Measurements from ENCODE around the gene COL3A1. TPM values are rescaled to one million over a fixed set of nuclear protein-coding genes. Genes with fewer than 3 reads are reported as not detected.

Gene COL3A1
- total and polyA plus RNA-seq, 2 of the 13 experiments (the other 11 are each of a cell fraction or from before 2014, with no cell fraction given): 0.04 TPM; not detected in 1

DNA sequence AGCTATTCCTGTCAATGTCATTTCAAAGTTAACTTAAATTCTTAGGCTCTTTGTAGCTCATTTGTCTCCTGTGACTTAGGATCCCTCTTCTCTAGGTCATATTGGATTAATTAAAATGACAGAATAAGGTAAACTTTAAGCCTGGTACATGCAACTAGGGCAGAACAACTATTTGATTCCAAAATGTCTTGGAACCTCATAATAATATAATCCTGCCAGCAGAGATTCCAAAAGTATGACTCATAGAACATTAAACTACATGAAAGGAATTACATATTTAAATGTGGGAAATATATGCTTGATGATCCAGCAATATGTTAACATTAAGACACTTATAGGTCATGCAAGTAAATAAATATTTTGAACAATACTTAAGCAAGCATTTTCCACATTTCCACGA lies 63.3 kb downstream of the COL3A1 start (continued):
- TF ChIP-seq, protein P1, sequence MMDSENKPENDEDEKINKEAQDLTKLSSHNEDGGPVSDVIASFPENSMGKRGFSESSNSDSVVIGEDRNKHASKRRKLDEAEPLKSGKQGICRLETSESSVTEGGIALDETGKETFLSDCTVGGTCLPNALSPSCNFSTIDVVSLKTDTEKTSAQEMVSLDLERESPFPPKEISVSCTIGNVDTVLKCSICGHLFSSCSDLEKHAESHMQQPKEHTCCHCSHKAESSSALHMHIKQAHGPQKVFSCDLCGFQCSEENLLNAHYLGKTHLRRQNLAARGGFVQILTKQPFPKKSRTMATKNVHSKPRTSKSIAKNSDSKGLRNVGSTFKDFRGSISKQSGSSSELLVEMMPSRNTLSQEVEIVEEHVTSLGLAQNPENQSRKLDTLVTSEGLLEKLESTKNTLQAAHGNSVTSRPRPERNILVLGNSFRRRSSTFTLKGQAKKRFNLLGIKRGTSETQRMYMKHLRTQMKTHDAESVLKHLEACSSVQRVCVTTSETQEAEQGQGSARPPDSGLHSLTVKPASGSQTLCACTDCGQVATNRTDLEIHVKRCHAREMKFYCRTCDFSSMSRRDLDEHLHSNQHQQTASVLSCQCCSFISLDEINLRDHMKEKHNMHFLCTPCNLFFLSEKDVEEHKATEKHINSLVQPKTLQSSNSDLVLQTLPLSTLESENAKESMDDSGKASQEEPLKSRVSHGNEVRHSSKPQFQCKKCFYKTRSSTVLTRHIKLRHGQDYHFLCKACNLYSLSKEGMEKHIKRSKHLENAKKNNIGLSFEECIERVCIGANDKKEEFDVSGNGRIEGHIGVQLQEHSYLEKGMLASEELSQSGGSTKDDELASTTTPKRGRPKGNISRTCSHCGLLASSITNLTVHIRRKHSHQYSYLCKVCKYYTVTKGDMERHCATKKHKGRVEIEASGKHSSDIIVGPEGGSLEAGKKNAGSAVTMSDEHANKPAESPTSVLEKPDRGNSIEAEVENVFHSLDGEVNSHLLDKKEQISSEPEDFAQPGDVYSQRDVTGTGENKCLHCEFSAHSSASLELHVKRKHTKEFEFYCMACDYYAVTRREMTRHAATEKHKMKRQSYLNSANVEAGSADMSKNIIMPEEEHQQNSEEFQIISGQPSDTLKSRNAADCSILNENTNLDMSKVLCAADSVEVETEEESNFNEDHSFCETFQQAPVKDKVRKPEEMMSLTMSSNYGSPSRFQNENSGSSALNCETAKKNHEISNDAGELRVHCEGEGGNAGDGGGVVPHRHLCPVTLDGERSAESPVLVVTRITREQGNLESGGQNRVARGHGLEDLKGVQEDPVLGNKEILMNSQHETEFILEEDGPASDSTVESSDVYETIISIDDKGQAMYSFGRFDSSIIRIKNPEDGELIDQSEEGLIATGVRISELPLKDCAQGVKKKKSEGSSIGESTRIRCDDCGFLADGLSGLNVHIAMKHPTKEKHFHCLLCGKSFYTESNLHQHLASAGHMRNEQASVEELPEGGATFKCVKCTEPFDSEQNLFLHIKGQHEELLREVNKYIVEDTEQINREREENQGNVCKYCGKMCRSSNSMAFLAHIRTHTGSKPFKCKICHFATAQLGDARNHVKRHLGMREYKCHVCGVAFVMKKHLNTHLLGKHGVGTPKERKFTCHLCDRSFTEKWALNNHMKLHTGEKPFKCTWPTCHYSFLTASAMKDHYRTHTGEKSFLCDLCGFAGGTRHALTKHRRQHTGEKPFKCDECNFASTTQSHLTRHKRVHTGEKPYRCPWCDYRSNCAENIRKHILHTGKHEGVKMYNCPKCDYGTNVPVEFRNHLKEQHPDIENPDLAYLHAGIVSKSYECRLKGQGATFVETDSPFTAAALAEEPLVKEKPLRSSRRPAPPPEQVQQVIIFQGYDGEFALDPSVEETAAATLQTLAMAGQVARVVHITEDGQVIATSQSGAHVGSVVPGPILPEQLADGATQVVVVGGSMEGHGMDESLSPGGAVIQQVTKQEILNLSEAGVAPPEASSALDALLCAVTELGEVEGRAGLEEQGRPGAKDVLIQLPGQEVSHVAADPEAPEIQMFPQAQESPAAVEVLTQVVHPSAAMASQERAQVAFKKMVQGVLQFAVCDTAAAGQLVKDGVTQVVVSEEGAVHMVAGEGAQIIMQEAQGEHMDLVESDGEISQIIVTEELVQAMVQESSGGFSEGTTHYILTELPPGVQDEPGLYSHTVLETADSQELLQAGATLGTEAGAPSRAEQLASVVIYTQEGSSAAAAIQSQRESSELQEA (CRISPR knock-in tag; IDR thresholded peaks at IDR 0.05; ENCODE audit: not compliant biosample characterization): no peak
- no peak for TF ChIP-seq ZNF460 (CRISPR knock-in tag; IDR thresholded peaks at IDR 0.05; ENCODE audit: borderline replicate concordance)

DNA sequence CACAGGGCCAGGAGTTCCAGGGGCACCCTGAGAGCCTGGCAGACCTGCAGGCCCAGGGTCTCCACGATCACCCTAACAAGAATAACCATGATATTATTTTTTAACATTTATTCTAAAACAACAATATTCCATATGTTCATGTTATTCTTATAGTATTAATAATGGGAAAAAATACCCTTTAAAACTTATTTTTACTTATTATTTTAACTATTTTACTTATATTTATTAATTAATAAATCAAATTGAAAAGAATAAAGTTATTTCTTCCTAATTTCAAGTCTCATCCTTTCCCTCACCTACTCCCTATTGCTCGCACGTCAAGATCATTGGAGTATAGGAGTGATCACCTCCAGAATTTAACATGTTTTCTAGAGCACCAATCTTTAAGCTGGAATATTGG lies 71.7 kb downstream of the COL3A1 start:
- H3K4me2 ChIP-seq (ENCODE audit: low read depth, low read length): no peak overlapping the region
- ChIA-PET POLR2A (no interaction called here), CTCF (ENCODE audit: low intra/inter-chr PET ratio, low total read pairs) (no interaction called here)
- H3K4me3 ChIP-seq (replicated peaks in 1 of 3; ENCODE audit: insufficient read depth in 1 of 3, low read depth in 2 of 3, low read length in 3 of 3): no peak overlapping the region
- H2AFZ ChIP-seq (ENCODE audit: low read length): no peak overlapping the region
- peaks cover 29% of the 10 kb centered on the region for H3K4me1 ChIP-seq (ENCODE audit: insufficient read depth, low read length)
- ATAC-seq: no peak
- FAIRE-seq: no peak
- H4K20me1 ChIP-seq (ENCODE audit: insufficient read depth, low read length): no peaks in the 10 kb centered on the region
- H3K79me2 ChIP-seq (ENCODE audit: insufficient read depth, low read length): no peaks in the 10 kb centered on the region
- H3K9me3 ChIP-seq (ENCODE audit: low read length): no peaks in the 10 kb centered on the region
- no peak for DNase-seq (ENCODE audit: low spot score)
- WGBS (ENCODE audit: low lambda C conversion rate): 98% methylated on average over 3 of the region's 3 CpGs
- H3K27ac ChIP-seq (ENCODE audit: extremely low read length, insufficient read depth, low read length): no peak overlapping the region
- in situ Hi-C loops (cut with HindIII; ENCODE audit: extremely low pct_ligation_motif_present, low pct_unique_long_range_greater_than_20kb): no loop called here
- intact Hi-C loops (cut with micrococcal nuclease; ENCODE audit: unreplicated experiment): no loop called here
- H3K27me3 ChIP-seq (ENCODE audit: control insufficient read depth in 1 of 2, insufficient read depth in 2 of 2, low read length in 2 of 2): no peaks in the 10 kb centered on the region
- no peaks in the 10 kb centered on the region for H3K36me3 ChIP-seq (replicated peaks in 1 of 2; ENCODE audit: control insufficient read depth in 1 of 2, insufficient read depth in 2 of 2, low read length in 2 of 2)
- BruUV-seq (replicated peaks): no TSS peak
- TF ChIP-seq ZBTB1 (CRISPR knock-in tag; IDR thresholded peaks at IDR 0.05; ENCODE audit: borderline replicate concordance) (no peak), ZNF678 (CRISPR knock-in tag; IDR thresholded peaks at IDR 0.05) (no peak), ZNF552 (CRISPR knock-in tag; IDR thresholded peaks at IDR 0.05; ENCODE audit: borderline replicate concordance) (no peak), ZNF510 (CRISPR knock-in tag; IDR thresholded peaks at IDR 0.05; ENCODE audit: low read depth) (no peak)
- H3K9ac ChIP-seq (ENCODE audit: insufficient read depth, low read depth, low read length): no peak overlapping the region
